HG03442 (cell line): ENCODE data around the gene RPN2.
"Not testable (repeated sequence)": the region's sequence is repeated elsewhere in the genome, so short reads cannot be mapped to it uniquely, and the experiment has no call there.

Source experiments
- ATAC-seq: cut with Tn5 transposase; IDR thresholded peaks from one replicate; pipeline ENCODE4 v1.9.1; 2021; ENCODE audit warnings: mild to moderate bottlenecking, moderate library complexity; ENCODE audit not compliant: unreplicated experiment

Gene RPN2

DNA sequence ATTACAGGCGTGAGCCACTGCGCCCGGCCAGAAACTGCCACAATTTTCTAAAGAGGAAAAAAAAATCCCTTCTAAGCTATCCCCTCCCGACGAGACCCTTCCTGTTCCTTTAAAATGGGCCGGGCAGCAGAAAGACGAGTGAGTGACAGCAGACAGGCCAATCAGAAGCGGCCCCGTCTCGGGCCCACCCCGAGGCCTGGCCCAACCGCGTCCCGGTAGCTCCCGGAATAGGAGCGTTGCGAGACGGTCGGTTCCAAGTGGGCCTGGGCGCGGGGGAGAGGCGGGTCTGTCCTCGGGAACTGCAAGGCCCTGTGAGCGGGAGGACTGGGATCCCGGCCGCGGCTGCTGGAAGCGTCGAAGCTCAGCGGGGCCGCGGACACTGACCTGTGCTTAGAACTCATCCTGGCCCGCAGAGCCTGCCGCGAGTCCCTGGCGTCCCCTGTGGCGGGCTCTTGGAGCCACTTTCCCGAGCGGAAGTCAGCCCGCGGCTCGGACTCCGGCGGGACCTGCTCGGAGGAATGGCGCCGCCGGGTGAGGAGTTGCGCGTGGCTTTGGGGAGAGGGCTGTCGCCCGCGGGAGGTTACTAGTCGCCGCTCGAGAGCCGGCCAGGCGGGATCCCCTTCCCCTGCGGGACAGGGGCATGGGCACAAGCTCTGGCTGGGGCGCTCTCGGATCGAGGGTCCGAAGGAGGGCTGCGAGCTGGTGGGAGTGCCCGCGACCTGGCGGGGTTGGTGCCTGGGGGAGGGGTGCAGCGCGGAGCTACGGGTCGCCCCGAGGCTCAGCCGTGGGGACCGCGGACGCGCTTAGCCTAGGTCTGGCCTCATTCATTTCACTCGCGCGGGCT is at the start of gene RPN2, which contains the start of gene MROH8:
Gene RPN2 (plus strand): TSS at position 492 of the 844 bp plus-strand sequence. CDS start 27 bp downstream, at position 519.
Gene MROH8 (minus strand): TSS at position 710 of the 844 bp plus-strand sequence.
- ATAC-seq: peak; percentile 88

DNA sequence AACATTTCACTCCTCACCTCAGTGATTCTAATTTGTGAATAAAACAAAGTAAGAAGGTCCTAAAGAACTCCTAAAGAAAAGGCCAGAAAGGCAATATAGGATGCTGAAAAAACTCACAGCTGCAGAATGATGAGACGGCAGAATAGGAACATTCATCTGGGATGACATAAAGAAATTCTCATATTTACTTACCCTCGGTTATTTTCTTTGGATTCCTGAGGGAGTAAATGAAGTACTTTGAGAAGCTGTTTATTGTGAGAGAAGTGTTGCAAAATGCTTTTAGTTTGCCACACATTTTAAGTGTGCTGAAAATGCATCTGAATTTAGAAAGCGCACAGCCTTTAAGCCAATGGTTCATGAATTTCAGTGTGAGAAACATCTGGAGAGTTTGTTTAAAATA is 47.6 kb upstream of the RPN2 start:
- no peak for ATAC-seq

DNA sequence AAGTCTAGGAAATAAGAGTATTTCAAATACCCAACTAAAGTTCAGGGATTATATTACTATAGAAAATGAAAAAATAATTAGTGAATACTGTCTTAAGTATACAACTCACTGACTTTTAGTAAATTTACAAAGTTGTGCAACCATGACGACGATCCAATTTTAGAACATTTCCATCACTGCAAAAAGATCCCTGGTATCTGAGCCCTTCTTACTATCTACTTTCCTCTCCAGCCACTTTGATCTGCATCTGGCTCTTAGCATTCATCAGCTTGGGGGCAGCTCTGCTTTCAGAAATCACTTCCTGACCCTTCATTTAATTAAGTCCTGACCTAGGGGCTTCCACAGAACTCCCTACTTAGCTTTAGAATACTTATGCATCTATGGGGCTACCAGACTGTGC is 45.2 kb upstream of the RPN2 start:
- no peak for ATAC-seq

DNA sequence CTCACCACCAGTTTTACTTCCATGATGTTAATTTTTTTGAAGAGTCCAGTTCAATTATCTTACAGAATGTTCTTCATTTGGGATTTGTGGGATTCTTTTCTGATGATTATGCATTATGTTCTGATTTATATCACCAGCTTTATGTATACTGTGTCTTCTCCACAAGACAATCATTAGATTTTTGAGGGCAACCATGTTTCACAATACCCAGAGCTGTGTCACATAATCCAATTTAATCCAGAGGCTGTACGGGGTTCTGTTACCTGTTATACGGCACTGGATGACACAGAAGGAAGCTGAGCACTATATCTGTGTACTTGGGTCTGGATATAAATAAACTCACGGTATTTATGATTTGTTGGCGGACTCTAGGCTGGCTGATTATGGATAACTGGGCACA is 41.6 kb upstream of the RPN2 start:
- no peak for ATAC-seq

DNA sequence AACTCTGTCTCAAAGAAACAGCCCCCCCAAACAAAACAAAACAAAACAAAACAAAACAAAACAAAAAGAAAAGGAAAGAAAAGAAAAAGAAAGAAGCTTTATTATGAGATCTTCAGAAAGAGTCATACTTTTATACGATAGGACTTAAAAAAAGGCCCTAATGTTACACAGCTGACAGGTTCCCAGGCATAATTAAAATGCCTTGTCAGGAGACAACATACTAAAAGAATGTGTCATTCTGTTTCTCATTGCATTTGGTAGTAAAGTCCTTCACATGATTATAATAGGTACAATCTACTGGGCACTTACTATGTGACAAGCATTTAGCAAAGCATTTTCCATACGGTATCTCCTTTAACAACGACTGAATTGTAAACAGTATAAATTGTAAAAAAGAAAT is 36.4 kb upstream of the RPN2 start:
- no peak for ATAC-seq

DNA sequence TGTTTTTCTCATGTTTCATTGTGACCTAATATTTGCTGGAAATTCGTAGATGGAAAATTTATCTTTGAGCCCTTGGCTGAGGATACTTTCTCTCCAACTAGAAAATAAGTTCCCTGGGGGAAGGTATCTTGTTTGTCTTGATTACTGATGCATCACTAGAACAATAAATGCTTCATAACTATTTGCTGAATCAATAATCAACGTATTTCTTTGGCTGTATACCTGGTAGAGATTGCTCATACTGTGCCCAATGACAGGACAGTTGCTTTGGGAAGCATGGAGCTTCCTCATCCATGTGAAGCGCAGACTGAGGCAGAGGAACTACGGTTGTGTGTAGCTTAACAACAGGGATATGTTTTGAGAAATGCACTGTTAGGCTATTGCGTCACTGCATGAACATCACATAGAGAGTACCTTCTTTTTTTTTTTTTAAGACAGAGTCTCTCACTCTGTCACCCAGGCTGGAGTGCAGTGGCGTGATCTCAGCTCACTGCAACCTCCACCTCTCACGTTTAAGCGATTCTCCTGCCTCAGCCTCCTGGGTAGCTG is 34.2 kb upstream of the RPN2 start:
- ATAC-seq: no peak

DNA sequence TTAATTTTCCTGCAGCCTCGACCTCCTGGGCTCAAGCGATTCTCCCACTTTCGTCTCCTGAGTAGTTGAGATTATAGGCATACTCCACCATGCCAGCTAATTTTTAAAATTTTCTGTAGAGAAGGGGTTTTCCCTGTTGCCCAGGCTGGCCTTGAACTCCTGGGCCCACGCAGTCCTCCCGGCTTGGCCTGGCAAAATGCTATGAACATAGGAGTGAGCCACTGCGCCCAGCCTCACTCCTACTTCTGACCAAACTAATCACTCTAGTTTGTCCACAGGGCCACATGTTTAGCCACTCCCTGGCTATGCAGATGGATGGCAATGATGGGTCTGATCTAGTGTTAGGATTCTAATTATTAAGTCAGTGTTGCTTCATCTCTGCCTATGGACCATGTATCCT is 31.9 kb upstream of the RPN2 start:
- ATAC-seq: no peak

DNA sequence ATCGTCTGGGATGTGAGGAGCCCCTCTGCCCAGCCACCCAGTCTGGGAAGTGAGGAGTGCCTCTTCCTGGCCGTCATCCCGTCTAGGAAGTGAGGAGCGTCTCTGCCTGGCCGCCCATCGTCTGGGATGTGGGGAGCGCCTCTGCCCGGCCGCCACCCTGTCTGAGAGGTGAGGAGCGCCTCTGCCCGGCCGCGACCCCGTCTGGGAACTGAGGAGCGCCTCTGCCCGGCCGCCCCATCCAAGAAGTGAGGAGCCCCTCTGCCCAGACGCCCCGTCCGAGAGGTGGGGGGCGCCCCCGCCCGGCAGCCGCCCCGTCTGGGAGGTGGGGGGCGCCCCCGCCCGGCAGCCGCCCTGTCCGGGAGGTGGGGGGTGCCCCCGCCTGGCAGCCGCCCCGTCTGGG is 28.3 kb upstream of the RPN2 start:
- not testable (repeated sequence) for ATAC-seq

DNA sequence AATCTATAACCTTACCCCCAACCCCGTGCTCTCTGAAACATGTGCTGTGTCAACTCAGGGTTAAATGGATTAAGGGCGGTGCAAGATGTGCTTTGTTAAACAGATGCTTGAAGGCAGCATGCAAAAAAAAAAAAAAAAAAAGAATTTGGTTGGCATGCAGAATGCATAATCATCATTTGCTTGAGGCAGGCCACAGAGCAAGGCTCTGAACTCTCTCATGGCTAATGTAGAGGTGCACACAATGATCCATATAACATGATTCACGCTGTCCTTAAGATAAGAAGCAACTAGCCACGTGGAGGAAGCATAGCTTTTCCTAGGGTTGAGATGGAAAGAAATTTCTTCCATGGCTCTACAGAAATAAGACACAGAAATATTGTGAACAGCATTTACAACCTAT is 27.6 kb upstream of the RPN2 start:
- ATAC-seq: no peak

DNA sequence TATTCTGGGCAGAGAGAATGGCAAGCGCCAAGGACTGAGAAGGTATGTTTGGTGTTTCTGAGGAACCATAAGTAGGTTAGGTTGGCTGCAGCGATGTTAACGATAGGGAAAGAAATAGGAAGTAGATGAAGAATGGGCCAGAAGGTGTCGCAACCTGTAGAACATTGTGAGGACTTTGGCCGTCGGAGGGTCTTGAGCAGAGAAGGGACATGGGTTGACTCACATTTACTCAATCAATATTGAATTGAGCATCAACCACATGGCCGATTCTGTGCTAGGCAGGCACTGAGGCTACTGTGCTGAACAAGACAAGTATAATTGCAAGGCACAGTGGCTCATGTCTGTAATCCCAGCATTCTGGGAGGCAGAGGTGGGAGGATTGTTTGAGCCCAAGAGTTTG is 26.8 kb upstream of the RPN2 start:
- ATAC-seq: no peak

DNA sequence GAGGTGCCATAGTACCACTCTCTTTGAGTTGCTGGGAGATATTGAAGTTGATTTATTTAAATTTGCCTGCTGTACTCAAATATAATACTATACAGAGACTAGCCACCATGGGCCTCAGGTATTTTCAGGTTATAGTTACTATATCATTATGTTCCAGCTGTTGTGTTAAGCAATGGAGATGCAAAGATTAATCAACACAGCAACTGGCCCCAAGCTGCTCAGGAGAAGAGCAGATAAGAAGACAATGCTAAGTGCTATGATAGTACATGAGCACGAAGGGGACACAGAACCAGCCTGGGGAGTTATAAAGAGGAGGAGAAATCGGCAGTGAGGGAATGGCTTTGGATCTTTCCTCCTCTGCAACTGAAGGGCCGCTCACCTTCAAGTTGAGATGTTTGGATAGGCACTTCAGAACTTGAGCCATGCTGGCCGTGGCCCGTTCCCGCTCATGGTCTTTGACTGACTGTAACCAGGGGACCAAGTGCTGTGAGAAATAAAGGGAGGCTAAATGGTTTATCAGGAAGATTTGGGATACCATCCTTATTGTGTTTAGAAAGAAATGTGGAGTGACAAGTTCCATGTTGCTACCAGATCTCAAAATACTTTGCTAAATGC is 24.3 kb upstream of the RPN2 start:
- ATAC-seq: no peak

DNA sequence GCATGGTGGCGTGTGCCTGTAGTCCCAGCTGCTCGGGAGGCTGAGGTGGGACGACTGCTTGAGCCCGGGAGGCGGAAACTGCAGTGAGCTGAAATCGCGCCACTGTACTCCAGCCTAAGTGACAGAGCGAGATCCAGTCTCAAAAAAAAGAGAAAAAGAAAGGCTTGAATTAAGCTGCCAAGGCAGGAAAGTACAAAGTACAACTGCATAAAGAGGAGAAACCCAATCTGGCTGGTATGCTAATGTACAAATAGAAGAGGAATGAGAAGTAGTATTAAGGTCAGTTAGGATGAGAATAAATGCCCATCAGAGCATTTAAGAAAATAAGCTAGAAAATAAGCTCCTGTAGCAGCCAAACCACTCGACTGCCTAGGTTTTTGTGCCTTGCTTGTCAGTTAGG is 23.1 kb upstream of the RPN2 start:
- ATAC-seq: no peak

DNA sequence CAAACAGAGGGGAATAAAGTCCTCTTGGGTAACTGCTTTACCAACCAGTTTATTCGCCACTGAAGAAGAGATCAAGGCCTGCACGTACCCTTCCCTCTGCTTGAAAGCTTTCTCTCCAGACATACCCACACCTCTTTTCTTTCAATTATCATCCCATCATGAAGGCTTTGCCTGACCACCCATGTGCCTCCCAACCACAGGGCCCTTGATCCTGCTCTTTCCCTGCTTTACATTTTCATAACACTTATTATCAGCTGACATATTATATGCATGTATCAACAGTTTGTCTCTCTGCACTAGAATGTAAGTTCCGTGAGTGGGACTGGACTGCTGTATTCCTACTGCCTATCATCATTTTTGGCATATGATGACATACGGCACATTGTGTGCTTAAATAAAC is 20.9 kb upstream of the RPN2 start:
- ATAC-seq: no peak

DNA sequence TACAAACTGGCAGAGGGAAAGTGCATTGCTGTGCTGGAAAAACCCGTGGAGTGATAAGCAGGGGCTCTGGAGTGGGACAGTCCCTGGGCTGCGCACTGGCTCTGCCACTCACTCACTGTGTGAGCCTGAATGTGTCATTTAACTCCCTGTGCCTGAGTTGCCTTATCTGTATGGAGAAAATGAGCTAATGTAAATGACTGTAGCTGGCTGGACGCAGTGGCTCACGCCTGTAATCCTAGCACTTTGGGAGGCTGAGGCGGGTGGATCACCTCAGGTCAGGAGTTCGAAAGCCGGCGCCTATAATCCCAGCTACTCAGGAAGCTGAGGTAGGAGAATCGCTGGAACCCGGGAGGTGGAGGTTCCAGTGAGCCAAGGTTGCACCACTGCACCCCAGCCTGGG is 18.4 kb upstream of the RPN2 start:
- no peak for ATAC-seq

DNA sequence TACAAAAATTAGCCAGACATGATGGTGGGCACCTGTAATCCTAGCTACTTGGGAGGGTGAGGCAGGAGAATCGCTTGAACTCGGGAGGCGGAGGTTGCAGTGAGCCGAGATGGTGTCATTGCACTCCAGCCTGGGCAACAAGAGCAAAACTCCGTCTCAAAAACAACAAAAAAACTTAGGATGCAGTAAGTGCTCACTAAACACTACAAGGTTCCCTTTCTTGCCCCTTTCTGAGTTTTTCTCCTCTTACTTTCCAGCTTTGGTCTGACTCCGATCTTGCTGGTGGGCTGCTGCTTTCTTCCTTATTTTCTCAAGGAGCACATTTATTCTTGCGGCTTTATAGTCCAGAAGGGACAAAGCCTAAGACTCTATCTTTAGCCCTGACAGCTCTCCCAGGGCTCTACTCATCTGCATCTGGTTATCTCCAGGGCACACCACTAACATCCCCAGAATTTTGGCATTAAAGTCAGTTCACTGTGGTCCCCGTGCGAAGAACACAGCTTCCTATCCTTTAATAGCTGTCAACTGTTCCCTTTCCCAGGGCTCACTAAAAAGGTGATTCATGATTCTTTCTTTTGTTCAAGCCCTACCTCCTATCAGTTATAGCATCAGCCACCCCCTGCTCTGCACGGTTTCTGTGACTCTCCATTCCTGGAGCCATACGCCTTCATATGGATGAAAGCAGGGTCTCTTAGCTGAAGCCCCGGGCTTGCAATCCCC is 17.1 kb upstream of the RPN2 start:
- ATAC-seq: no peak

DNA sequence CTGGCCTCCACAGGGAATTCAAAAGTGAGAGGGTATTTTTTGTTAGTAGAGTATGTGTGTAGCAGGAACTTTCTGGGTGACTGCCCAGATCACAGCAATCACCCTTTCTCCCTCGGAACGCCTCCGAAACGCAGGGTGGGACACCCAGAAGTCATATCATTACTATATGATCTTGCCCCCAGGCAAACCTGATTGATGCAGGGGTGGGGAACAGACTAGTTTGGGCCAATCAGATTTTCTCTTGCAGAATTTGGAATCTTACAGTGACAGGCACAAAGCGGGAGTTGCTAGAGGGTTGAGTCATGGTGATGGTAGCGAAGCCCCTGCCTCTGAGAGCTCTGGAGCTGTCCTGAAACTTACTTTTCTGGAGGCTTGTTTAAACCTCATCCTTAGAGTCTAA is 16.5 kb upstream of the RPN2 start:
- no peak for ATAC-seq

DNA sequence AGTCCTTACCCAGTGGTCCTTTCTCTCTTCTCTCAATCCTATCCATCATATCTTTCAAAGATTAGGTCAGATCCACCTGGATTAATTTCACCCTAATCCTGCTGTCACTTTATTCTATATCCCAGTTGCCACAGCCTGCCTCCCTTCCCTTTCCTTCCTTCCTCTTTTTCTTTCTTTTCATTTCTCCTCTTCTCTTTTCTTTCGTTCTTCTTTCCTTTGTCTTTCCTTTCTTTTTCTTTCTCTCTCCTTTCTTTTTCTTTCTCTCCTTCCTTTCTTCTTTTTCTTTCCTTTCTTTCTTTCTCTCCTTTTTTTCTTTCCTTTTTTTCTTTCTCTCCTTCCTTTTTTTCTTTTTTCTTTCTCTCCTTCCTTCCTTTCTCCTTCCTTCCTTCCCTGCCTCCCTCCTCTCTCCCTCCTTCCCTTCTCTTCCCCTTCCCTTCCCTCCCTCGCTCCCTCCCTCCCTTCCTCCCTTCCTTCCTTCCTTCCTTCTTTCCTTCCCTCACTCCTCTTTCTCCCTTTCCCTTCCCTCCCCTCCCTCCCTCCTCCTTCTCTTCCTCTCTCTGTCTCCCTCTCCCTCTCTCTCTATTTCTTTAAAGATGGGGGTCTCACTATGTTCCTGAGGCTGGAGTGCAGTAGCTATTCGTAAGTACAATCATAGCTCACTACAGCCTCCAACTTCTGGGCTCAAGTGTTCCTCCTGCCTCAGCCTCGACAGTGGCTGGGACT is 15.1 kb upstream of the RPN2 start:
- no peak for ATAC-seq

DNA sequence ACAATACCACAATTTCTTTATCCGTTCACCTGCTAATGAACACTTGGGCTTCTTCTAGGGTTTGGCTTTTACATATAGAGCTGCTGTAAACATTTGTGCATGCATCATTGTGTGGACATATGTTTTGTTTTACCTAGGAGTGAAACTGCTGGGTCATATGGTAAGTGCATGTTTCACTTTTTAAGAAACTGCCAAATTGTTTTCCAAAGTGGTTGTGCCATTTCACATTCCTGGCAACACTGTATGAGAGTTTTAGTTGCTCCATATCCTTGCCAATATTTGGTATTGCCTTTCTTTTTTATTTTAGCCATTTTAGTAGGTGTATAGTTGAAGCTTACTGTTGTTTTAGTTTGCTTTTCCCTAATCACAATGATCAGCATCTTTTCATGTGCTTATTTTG is 14.1 kb upstream of the RPN2 start:
- ATAC-seq: no peak

DNA sequence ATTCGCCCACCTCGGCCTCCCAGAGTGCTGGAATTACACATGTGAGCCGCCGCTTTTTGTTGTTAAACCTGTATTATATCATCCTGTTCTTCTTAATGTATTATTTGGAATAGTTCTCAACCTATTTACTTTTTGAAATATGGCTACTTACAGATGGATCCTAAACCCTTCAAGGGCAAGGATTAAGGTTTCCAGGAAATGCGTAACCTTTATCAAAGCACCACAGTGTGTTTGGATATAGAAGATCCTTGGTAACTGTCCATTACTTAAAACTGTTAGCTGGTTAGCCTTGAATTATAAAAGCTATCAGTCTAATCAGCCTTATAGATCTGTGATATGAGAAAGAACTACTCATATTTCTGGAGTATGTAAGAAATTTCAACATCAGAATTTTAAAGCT is 12.3 kb upstream of the RPN2 start:
- no peak for ATAC-seq

DNA sequence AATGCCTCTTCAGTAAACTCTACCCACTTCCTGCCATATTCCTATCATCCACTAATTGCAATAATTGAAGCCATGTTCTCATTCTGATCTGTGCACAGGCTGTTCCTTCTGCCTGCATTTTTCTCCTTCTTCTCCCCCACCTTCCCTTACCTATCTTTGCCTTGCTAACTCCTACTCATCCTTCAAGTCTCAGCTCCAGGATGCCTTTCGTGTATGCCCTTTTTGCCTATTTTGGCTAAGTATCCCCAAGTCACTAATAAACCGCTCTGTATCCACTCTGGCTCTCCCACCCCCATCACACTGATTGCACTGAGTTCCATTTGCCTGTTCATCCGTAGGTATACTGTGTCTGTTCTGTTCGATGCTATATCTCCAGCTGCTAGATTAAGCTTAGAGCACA is 6.3 kb upstream of the RPN2 start:
- ATAC-seq: no peak
